COLO829 (cell line): ENCODE measurements around the gene SURF6.

ENCODE experiments used
- DNase-seq: peaks from one replicate; pipeline ENCODE4 v3.0.0; 2012; ENCODE audit warnings: low spot score

Gene SURF6

GRCh38 chr9:133367778-133368177, 31.8 kb upstream of the SURF6 start:
- no peak for DNase-seq

DNA sequence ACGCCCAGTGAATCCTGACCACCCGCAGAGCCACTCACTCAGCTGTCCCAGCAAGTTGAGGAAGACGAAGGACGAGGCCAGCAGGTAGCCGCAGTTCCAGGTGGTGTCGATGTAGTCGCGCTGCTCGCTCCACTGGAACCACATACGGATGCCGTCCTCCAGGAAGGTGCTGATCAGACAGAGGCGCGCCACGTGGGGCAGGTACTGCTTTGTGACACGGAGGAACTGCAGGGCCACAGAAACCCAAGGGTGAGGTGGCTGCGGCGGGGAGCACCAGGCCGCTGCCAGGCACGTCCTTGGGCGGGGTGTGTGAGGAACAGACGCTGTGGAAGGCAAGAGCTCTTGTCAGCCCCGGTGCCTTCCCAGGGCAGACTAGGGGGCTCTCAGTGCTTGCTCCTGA, 31.2 kb upstream of the SURF6 start:
- DNase-seq, result no peak

DNA sequence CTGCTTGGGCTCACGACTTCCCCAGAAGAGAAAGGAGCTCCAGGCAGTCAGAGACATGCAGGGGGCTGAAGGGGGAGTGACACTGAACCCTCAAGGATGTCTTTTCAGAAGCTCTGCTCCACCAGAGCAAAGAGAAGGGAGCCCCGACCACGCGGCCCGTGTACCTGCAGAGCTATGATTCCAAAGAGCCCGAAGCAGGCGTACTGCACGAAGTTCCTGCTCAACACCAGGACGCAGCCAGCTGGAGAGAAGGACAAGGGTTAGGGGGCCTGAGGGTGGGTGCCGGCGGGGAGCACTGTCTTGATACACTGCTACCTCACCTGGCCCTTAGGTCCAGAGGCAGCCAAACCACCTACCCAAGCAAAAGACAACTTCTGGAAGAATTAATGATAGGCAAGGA, 30.4 kb upstream of the SURF6 start:
- no peak for DNase-seq

DNA sequence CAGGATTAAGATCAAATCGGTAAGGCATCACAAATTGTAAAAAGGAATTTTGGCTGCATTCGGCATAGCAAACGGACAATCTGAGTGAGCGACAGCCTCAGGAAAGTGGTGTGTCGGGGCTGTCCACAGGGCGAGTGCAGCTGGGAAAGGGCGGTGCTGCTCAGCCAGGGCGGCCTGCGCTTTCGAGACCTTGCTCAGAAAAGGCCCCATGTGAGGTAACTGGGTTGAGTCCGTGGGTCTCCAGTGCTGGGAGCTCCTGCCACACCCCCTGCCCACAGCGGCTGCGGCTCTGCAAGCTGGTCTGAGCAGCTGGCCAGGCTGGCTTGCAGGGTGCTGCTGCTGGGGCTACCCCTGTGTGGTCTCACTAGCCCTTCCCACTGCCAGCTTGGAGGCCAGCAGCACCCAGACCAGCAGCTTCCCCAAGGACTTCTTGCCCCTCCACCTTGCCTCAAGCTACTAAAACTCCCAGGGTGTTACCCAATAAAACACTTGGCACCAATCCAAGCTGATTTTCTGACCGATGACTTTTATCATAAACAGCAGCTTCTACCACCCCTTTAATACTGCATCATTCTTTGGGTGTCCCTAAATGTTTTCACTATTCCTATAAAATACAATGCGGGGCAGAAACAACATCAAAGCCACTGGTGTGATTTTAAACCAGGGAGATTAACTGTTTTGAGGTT, 26.5 kb upstream of the SURF6 start:
- no peak for DNase-seq

- no peak for DNase-seq
Measured at GRCh38 chr9:133361507-133362092, 25.6 kb upstream of the SURF6 start.

- no peak for DNase-seq
Measured at GRCh38 chr9:133360400-133361393, 24.7 kb upstream of the SURF6 start.

- no peak for DNase-seq
Measured at GRCh38 chr9:133359399-133360175, 23.6 kb upstream of the SURF6 start.

- no peak for DNase-seq
Measured at GRCh38 chr9:133357656-133358055, 21.7 kb upstream of the SURF6 start.

DNA sequence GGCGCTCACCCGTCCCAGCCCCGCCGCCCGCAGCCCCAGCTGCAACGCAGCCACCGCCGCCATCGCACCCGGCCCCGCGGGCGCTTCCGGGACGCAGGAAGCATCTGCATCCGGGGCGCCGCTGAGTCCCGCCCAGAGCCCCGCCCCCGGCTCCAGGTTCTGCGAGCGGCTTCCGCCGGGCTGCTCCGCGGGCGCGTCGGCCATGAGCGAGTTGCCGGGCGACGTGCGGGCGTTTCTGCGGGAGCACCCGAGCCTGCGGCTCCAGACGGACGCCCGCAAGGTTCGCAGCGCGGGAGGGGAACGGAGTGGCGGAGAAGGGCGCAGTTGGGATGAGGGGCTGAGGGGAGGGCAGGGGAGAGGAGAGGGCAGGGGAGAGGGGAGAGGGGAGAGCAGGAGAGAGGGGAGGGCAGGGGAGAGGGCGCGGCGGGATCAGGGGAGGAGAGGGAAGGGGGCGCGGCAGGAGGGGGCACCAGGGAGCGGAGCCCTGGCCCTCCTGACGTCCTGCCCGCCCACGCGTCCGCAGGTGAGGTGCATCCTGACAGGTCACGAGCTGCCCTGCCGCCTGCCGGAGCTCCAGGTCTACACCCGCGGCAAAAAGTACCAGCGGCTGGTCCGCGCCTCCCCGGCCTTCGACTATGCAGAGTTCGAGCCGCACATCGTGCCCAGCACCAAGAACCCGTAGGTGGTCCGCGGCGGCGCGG, 20.6 kb upstream of the SURF6 start, which contains the start of the genes SURF1 and SURF2:
SURF1 (minus strand) TSS at position 97 of the 701 bp plus-strand sequence; CDS start at position 63, 34 bp downstream.
SURF2 (plus strand) TSS at position 160 of the 701 bp plus-strand sequence; CDS start at position 203, 43 bp downstream.
- DNase-seq, result peak; percentile 76

DNA sequence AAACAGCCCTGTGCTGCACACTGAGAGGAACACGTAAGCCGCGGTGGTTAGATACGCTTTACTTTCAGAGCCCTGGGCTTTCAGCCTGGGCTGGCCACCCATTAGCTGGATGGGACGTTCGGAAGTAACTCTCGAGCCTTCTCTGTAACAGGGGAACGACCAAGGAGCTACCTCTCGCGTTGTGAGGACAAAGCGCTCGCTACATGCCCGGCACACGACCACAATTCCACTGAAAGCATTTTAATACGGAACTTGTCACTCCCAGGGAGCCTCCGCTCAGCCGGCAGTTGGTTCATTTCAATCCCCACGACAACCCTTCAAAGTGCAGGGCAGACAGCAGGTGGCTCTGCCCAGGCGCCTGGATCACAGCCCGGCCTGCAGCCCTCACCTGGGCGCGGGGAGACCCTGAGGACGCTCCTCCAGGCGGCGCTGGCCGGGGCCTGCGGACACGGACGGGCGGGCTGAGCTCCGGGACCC, 19.9 kb upstream of the SURF6 start:
- DNase-seq, result no peak

- no peak for DNase-seq
Measured at GRCh38 chr9:133354766-133355165, 18.8 kb upstream of the SURF6 start.

GRCh38 chr9:133353548-133353947, 17.6 kb upstream of the SURF6 start:
- no peak for DNase-seq

DNA sequence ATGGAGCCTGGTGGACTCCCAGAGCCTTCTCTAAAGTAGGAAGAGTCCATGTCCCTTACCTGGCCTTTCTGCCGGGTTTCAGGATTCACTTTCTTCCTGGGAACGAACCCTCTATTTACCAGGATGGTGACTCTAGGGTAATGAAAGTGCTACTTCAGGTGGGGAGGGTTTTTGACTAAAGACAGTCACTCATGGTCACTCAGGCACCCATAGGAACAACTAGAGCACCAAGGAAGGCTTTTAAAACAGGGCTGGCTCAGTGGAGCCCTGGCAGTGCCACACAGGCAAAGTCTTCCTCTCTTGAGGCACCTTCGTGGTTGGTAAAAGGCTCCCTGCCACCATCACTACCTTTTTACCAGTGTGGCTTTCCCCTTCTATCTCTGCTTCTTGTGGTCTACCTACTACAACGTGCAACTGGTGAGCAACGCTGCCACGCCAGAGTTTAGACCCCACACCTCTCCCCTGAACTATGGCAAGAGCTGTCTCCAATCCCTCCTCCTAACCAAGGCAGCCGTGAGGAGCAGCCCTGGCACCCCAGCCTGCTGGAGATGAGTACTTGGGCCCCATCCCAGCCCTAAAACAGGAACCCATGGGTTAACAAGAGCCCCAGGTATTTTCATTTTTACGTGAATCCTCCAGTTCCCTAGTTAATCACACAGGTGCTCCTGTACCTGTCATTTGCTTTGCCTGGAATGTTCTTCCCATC, 16.8 kb upstream of the SURF6 start:
- no peak for DNase-seq

DNA sequence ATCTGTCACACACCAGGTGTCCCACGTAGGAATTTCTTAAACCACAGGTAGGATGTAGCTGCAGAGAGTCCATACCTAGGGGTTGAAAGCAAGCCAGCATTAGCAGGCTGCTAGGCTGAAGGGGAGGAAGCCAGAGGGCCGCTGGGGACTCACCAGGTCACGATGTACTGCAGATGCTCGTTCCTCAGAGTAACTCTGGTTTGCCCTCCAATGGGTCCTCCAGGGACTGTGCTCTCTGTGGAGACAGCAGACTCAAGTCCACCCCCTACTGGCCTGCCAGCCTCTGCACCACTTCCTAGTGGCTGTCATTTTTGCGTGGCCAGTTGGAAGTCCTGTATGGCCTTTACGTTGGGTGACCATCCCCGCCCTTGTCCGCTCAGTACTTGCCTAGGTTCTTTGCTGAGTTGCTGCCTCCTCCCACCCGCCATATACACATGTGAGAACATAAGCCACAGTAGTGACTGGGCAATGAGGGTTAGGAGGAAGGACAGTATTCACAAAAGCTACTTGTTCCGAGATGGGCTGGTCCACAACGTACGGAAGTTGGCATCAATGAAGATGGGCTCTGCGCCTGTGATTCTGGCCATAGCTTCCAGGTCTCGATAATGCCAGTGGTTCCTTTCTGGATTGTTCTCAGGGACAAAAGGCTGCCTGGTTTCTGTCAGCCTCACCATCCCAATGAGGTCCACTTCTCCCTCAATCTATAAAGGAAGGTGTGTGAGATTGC, 16.1 kb upstream of the SURF6 start:
- DNase-seq, result peak; percentile 76

DNA sequence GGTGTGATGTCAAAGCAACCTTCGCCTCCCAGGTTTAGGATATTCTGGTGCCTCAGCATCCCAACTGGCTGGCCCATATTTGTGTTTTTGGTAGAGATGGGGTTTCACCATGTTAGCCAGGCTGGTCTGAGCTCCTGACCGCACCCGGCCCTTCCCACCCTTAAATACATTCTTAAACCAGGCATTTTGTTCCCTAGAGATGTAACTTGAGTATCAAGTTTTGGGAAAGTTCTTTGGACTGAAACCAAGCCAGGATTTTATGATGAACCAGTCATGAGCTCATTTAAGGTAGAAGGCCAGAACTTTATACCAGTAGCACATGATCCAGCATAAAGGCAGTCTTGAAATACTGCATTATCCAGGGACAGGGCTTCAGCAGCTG, 15.5 kb upstream of the SURF6 start:
- no peak for DNase-seq

- no peak for DNase-seq
Measured at GRCh38 chr9:133349965-133350616, 14.1 kb upstream of the SURF6 start.

DNA sequence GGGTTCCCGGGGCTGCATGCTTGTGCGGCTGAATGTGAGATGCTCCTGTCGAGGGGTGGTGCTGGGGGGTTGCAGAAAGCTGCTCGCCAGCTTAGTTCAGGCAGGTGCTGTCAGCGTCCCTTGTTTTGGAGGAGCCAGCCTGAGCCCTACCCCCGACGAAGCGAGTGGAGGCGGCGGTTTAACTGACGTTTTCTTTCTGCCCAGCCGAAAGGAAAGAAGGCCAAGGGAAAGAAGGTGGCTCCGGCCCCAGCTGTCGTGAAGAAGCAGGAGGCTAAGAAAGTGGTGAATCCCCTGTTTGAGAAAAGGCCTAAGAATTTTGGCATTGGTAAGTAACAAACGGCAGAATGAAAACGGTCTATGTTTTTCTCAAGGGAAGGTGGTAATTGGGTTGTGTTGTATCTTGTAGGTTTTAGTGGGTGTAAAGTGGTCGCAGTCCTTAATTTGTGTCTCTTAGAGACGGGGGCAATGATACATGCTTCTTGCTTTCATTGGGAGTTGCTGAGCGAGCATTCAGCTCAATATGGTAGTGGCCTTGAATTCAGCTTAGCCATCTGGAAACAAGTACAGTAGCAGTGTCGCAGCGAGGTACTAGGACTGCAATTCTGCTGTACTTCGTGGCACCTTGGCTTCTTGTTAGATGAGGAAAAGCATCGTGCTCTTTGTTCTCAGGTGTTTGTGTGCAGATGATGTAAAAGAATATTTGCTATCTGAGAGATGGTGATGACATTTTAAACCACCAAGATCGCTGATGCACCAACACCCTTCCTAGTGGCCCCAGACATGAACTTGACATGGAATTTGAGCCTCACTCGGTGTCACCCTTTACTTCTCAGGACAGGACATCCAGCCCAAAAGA, 13.0 kb upstream of the SURF6 start:
- no peak for DNase-seq
